Retina (tissue), 1 donor: ENCODE results near the gene SLC10A1.

Source experiments
- DNase-seq: peaks from one replicate; pipeline ENCODE4 v3.0.0-alpha.2; 2016

Gene SLC10A1

DNA sequence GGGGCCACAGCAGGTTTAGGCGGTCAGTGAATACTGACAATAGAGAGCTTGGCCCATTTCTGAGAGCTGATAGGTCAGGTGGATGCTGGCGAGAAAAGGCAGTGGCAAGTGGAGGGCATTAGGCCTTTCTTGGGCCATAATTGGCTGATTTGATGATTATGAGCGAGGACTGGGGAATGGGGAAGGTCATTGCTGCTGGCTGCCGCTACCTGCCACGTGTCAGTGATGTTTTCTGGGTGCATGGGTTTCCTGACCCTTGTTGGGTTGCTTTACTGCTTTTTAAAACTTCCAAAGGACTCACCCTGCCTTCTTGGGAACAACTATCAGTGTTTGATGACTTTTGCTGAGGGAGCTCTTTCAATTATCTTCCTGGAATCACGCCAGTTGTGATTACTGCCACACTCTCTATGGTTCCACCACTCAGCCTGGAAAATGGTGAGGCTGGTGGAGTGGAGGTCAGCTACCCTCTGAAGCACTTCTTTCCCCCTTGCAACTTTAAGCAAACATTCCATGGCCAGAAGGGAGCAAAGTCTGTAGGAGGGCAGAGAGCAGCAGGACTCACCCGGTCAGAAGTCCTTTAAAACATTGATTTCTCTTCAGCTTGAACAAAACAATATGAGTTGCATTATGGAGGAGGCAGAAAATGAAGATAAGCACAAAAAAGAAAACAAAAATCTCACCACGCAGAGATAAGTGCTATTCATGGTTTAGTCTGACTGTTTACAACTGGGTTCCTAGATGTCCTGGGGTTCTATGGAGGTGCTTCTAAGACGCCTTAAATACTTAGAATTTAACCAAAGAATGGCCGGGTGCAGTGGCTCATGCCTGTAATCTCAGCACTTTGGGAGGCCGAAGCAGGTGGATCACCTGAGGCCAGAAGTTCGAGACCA lies 12.1 kb upstream of the SLC10A1 start:
- DNase-seq, result no peak

DNA sequence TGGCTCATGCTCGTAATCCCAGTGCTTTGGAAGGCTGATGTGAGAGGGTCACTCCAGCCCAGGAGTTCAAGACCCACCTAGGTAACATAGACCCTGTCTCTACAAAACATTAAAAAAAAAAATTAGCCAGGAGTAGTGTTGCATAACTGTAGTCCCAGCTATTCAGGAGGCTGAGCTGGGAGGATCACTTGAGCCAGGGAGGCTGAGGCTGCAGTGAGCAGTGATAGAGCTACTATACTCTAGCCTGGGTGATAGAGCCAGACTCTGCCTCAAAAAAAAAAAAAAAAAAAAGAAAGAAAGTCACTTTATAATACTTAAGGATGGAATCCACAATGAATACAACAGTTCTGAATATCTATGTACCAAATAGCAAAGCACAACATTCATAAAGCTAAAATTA lies 10.2 kb upstream of the SLC10A1 start:
- no peak for DNase-seq

DNA sequence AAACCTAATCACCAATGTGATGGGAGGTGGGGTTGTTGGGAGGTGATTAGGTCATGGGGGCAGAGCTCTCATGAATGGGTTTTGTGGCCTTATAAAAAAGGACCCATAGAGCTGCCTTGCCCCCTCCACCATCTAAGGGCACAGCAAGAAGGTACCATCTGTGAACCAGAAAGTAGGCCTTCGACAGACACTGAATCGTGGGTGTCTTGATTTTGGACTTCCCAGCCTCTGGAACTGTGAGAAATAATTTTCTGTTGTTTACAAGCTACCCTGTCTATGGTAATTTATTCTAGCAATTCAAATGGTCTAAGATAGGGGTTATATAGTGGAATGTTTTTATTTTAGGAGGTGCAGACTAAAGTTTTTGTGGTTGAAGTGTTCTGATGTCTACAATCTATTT lies 7.9 kb upstream of the SLC10A1 start:
- DNase-seq, result no peak

DNA sequence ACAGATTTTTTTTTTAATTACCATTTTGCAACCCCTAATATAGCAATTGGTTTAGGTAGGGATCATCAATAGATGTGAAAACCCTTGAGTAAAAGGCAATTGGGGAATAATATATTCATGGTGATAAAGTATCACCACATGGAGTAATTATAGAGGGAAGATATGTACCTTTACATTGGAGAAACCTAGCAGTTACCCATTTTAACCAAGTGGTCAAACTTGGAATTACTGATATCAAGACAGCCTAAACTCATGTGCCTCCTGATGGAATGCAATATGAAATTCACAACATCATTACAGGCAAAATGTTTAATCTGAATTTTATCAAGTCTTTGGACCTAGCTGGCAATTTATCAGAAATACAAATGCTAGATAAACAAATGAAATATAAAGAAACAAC lies 6.7 kb upstream of the SLC10A1 start:
- DNase-seq, result no peak

DNA sequence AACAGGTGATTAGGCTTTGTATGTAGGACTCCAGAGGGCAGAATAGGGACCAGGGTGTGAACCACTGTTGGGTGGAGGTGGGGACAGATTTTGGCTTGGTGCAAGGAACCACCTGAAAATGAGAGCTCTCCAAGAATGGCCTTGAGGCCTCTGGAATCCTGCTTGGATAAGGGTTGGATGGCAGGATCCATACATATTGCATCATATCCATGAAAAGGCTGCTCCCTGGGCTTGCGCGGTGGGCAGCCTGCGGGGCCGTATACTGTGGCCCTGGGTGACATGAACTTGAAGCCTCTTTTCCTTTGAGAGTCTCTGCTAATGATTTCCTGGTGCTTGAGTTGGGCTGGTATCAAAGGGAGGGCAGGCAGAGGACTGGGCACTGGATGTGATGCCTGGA lies 1.3 kb upstream of the SLC10A1 start:
- no peak for DNase-seq

DNA sequence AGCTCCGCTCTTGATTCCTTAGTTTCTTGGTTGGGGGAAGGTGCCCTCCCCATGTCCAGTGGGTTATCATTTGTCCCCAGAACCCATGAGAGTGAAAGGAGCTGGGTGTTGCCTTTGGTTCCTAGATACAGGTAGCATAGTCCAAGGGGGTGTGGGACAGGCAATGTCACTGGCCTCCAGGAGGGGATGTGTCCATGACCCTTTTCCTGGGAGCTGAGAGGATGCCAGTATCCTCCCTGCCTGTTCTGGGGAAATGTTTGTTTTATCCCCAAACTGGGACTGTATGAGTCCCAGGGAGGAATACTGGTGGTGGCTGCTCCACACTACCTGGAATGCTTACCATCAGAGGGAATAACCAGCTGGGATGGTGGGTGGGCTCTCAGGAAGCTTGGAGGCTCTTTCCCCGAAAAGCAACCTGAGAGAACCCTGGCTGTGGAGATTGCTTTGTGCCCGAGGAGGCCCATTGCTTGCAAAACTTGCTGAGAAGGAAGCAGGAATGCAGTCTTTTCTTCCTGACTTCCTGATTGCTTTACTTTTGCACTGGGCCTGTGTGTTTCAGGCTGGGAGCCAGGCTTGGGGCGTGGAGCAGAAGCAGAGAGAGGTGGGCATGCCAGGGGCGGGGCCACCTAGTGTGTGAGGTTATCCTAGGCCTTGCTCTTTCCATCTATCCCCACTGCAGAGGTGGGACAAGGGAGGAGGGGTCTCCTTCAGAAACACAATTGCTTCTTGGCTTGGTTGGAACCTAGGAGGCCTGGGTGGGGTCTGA lies 715 bp upstream of the SLC10A1 start:
- no peak for DNase-seq

DNA sequence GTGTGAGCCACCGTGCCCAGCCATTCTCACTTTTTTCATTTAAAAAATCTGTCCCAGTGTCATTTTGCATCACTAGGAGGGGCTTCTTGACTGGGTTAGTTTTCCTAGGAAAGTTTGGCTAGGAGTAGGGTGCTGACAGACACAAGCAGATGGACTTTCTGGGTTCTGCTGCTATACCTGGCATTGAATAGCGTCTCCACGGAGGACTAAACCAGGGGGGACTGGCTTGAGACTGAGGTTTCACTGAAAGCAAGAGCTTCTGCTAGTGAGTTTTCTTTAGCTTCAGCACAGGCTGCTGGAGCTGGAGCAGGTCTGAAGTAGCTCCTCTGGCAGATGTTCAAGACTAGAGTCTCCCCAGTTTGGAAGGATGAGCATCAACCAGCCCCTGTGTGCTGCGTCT lies 1.4 kb downstream of the SLC10A1 start:
- no peak for DNase-seq

DNA sequence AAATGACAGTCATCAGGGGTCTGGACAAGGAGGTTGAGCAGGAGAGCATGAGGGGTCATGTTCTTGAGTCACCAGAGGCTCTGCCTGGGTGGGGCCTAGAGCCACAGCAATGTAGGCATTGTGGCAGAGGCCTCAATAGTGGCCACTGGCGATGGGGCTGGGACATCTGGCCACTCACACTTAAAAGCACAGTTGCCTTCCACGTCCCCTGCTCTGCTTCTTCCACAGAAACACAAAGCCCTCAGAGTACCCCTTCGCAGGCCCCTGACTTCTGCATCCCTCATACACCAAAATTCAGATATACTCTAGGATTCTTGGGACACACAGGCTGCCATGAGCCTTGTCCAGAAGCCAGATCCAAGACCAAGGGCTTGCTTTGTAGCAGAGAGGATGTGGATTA lies 2.2 kb downstream of the SLC10A1 start:
- DNase-seq, result no peak

DNA sequence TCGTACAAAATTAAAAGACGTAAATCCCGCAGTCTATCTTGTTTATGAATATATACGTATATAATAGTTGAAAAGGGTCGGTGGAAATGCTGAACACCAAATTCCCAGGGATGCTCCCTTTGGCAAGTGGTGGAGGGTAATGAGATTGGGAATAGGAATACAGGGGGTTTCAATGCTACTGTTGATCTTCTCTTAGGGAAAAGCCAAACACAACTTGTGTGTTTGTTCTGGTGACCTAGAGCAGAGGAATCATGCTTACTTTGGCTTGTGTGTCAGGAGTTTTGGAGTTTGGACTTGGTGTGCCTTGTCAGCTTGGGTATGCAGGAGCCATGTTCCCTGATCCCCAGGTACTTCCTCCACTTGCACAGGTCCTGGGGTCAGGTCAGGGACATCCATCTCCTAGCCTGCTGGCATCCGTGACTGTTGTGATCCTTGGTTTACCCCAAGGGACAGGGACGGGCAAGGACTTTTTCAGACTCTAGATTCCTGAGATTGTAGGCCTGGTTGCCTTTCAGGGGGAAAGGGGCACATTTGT lies 4.1 kb downstream of the SLC10A1 start:
- DNase-seq, result no peak

DNA sequence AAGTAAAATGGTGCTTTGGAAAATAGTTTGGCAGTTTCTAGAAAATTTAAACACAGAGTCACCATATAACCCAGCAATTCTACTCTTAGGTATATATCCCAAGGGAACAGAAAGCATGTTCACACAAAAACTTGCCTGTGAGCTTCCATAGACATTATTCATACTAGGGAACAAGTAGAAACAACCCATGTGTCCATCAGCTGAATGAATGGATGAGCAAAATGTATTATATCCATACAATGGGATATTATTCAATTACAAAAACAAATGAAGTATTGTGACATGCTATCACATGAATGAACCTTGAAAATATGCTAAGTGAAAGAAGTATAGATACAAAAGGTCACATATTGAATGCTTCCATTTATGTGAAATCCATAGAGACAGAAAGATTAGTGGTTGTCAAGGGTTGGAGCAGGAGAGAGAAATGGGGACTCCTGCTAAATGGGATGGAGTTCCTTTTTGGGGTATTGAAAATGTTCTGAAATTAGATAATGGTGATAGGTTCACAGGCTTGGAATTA lies 7.9 kb downstream of the SLC10A1 start:
- no peak for DNase-seq

DNA sequence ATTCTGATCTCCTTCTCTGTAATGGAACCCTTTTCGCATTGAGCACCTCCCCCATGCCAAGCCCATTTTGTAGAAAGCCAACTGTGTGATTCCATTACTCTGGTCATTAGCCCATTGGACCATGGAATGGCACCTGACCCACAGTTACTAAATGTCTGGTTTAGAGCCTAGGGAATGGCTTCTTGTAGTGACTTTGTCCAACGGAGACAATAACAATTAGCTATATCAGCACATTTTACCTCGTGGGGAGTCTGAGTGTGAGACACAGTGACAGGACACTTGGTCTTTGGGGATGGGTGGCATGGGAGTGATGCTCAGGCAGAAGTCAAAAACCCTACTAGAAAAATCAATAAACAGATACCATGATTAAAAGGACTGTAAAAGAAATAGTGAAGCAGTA lies 10.4 kb downstream of the SLC10A1 start:
- peak; percentile 20 for DNase-seq

DNA sequence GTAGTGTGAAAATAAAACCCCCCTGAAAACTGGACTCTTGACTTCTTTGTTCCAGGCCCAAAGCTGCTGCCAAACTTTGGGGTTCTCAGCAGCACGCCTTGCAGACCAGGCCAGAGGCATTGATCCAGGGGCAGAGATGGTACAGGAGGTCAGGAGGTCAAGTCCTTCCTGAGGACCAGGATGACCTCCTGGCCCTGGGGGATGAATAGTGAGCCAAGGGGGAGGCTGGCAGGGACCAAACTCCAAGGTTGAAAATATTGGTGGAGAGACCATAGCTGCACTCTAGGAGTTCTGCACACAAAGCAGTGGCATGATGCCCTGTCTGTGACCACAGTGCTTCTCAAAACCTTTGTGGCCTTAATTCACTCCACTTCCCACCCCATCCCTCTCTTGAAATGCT lies 12.1 kb downstream of the SLC10A1 start:
- no peak for DNase-seq

DNA sequence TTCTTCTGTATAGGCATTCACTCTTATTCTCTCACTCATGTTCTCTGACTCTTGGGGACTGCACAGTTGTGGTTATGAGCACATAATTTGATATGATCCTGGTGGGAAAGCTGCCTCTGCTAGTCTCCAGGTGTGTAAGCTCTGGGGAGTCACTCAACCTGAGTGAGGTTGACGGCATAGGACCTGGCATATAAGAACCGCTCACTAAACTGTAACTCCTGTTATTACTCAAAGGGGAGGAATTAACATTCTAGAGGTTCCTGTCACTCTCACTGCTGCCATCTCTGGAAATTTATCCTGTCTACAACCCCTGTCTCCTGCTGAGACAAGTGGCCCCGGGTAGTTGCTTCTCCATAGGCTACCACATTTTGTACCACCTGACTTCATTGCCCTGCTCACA lies 16.1 kb downstream of the SLC10A1 start:
- no peak for DNase-seq

DNA sequence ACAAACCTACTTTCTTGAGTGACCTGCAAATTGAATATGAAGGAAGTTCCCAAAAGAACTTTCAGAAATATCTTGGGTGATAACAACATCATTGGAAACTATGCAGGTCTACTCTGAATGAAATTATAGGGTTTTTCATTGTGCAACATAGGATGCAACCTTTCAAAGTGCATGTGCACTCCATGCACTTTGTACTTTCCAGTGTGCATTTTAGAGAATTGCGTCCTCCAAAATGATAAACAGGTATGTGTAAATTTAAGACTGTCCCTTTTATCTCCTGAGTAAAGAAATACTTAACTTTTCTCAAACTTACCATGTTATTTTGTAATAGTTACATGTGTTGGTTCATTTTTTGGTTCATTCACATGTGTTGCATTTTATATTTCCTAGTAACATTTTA lies 16.9 kb downstream of the SLC10A1 start:
- no peak for DNase-seq

DNA sequence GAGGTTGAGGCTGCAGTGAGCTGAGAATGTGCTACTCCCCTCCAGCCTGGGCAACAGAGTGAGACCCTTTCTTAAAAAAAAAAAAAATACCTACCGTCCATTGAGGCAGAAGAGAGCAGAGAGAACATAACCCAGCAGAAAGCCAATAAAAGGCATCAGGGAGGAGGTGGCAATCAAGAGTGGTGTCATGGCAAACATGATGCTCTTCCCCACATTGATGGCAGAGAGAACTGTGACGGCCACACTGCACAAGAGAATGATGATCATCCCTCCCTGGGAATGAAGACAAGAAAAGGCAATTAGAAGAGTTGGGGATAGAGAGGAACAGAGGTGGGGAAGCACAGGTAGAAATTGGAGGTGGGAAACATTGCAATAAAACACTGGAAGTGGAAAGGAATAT lies 18.0 kb downstream of the SLC10A1 start:
- no peak for DNase-seq

DNA sequence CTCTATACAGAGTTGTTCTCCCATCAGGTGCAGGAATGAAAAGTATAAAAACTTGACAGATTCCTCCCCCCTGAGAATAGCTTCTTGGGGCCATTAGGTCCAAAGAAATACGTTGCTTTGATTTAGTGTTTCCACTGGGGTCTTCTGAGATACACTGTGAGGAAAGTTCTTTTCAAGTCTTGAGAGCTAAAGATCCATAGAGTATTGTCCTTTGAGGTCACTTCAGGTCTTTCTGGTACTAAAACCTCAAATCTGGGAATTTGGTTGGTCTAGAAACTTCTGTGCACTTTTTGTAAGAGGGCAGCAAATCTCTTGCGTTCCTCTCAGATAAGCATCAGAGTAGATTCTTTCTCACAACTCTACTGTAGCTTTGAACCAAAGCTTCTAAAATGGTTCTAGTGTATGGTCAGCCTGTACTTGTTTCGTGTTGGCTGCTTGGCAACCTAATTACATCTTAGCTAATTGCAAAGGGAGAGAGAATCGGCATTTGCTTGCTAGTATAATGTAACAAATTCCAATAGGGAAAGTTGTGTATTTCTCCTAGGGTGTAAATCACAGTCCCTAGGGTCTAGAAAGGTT lies 20.1 kb downstream of the SLC10A1 start:
- DNase-seq, result no peak

DNA sequence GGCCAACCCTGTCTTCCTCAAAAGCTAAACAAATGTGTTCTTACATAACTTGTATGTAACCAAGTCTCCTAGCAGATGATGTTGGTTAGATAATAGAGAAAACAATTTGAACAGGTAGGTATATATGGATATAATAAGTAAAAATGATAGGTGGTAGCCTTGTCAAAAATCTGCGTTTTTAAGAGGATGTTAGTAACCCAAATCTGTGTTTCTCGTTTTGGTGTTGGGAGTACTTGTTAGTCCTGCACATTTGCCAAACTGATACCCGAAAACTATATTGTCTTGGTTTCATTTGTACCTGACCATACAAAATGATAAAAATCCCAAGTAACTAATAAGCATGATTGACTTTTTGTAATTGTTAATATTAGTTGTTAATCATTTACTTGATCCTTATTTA lies 22.0 kb downstream of the SLC10A1 start:
- no peak for DNase-seq

DNA sequence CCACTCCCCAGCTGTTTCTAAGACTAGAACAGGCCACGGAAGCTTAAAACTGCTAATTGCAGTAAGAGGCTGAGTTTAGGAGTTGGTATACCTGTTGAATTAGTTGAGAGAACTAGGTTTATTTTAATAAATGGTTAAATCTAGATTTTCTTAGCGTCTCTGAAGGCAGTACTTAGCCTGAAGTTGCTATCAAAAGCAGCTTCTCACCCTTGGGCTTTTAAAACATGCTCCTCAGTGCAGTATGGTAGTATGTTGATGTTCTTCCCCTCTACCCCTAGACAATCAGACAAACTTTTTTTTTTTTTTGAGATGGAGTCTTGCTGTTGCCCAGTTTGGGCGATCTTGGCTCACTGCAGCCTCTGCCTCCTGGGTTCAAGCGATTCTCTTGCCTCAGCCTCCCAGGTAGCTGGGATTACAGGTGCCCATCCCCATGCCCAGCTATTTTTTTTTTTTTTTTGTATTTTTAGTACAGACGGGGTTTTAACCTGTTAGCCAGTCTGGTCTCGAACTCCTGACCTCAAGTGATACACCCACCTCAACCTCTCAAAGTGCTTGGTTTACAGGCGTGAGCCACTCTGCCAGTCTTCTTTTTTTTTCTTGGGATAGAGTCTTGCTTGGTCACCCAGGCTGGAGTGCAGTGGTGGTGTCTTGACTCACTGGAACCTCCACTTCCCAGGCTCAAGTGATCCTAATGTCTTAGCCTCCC lies 23.3 kb downstream of the SLC10A1 start:
- DNase-seq, result no peak

DNA sequence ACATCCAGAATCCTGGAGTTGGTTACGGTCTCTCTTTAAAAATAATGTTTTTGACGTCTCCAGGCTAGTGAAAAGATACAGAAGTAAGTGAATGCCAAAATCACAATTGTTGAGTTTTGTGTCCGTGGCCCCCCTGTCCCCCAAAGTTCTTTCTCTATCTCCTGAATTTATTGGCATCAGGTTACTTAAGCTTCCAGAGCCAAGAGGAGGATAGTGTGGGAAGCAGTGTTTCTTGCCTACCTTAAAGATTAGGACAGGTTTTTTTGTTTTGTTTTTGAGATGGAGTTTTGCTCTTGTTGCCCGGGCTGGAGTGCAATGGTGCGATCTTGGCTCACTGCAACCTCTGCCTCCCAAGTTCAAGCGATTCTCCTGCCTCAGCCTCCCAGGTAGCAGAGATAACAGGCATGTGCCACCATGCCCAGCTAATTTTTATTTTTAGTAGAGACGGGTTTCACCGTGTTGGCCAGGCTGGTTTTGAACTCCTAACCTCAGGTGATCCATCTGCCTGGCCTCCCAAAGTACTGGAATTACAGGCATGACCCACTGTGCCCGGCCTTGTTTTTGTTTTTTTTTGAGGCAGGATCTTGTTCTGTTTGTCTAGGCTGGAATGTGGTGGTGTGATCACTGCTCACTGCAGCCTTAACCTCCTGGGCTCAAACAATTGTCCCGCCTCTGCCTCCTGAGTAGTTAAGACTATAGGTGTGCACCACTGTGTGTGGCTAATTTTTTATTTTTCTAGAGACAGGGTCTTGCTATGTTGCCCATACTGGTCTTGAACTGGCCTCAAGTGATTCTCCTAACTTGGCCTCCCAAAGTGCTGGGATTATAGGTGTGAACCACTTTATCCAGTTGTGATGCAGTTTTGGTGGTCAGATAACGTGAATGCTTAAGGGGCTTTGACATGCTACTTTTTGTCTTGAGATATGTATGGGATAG lies 24.7 kb downstream of the SLC10A1 start:
- no peak for DNase-seq

DNA sequence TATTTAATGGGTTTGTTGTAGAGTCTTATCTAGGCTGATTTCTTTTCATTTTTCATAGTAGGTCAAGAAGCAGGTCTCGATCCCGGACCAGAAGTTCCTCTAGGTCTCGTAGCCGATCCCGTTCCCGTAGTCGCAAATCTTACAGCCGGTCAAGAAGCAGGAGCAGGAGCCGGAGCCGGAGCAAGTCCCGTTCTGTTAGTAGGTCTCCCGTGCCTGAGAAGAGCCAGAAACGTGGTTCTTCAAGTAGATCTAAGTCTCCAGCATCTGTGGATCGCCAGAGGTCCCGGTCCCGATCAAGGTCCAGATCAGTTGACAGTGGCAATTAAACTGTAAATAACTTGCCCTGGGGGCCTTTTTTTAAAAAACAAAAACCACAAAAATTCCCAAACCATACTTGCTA lies 25.9 kb downstream of the SLC10A1 start:
- DNase-seq, result no peak

DNA sequence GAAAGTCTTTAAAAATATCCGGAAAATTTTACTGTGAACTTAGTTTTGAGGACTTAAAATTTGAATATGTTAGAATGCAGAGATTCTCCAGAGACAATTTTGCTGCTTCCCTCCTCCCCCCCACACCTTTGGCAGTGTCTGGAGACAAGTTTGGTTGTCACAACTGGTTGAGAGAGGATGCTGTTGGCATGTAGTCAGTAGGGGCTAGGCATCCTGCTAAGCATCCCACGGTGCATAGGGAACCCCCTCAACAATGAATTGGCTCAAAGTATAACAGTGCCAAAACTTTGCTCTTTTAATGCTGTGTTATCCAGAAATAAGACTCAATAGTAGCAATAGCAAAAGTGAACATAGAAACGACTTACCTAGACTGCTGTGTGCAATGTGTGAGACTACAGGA lies 26.5 kb downstream of the SLC10A1 start:
- no peak for DNase-seq

DNA sequence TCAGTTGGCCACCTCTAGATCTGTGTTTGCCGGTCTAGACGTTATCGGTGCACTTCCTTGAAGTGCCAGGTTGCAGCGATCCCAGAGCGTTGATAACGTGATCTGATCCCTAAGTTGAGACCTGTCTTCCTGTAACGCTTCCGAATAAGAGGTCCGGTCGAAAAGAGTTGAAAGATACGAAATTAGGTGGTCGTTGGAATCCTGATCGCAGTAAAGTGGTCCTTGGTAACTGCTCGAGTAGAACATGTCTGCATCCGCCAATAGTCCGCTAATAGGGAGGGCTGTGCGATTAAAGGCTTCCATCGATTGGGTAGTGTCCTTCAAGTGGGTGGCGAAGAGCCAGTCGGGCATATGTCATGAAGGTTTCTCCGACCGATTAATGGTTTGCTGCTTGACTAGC lies 27.4 kb downstream of the SLC10A1 start:
- no peak for DNase-seq
